GM12875 (cell line): ENCODE measurements around the gene RER1.

Experiments
- H3K4me3 ChIP-seq: one replicate; pipeline ENCODE4 v1.5.1; 2011; ENCODE audit warnings: low read depth, low read length, control low read depth
- TF ChIP-seq, protein P1 (sequence below): IDR thresholded peaks from 2 replicates; pipeline ENCODE4 v1.5.1; 2011; ENCODE audit warnings: low read depth, mild to moderate bottlenecking, control low read depth, inconsistent platforms, low read length, moderate library complexity, borderline replicate concordance; ENCODE audit not compliant: insufficient read depth

The RER1 gene

DNA sequence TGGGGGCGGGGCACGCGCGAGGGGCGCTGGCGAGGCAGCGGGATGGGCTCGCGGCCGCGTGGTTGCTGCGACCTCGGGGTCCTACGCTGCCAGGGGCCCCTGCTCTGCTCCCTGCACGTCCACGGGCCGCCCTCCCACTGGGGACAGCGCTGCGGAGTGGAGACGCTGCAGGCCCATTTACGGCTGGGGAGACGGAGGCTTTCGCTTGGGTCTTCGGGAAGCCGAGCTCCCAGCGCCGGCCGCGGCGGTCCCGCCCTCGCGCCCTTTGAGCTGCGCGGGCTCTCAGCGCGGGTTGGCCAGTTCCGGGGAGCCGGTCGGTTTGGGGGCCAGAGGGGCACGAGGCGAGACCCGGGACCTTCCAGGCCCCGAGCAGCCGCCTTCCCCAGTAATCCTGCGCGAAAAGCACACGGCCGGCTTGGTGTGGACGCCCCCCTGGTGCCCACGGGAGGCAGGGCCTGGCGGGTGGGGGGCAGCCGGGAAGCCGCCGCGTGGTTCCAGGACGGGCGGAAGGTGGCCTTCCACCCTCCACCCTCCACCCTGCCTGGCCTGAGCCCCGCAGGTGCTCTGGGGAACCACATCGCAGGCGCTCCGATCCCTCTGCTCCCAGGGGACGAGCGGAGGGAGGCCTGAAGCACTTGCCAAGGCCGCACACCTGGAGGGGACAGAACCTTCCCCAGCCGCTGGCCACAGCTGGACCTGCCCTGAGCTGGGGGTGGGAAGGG, 21.3 kb downstream of the RER1 start:
- TF ChIP-seq, protein P1, sequence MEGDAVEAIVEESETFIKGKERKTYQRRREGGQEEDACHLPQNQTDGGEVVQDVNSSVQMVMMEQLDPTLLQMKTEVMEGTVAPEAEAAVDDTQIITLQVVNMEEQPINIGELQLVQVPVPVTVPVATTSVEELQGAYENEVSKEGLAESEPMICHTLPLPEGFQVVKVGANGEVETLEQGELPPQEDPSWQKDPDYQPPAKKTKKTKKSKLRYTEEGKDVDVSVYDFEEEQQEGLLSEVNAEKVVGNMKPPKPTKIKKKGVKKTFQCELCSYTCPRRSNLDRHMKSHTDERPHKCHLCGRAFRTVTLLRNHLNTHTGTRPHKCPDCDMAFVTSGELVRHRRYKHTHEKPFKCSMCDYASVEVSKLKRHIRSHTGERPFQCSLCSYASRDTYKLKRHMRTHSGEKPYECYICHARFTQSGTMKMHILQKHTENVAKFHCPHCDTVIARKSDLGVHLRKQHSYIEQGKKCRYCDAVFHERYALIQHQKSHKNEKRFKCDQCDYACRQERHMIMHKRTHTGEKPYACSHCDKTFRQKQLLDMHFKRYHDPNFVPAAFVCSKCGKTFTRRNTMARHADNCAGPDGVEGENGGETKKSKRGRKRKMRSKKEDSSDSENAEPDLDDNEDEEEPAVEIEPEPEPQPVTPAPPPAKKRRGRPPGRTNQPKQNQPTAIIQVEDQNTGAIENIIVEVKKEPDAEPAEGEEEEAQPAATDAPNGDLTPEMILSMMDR: no peak
- peak overlapping the region; percentile 90 for H3K4me3 ChIP-seq

DNA sequence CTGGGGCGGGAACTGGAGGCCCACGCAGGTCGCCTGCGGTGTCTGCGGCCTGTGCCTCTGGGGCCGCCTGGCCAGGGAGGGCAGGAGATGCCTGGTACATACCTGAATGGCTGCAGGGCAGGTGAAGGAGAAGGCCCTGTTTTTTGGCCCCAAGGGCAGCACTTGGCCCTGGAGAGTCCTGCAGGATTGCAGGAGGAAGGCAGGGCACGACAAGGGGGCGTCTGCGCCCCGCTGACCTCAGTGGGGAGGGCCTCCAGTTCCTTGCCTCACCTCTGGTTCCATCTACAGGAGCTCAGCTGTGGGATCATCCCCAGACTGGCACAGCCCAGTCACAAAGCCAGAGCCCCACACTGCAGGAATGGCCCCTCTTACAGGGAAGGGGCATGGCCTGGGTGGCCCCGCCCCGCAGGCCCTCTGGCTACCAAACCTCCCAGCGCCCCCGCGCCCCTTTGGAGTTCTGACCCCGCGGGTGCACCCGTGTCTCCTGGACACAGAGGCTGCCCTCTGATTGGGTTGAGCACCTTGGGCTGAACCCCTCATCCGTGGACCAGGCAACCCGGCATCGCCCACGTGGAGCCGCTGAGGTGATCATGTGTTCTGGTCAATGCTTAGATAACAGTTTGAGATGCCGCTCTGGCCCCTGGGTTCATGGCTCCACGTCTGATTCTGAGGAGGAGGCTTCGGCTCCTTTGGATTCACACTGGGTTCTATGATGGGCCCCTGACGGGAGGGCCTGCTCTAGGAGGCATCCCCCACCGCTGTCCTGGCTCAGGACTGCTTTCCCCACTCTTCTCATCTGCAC, 22.1 kb downstream of the RER1 start:
- H3K4me3 ChIP-seq: peak overlapping the region; percentile 90
- TF ChIP-seq, protein P1: no peak

DNA sequence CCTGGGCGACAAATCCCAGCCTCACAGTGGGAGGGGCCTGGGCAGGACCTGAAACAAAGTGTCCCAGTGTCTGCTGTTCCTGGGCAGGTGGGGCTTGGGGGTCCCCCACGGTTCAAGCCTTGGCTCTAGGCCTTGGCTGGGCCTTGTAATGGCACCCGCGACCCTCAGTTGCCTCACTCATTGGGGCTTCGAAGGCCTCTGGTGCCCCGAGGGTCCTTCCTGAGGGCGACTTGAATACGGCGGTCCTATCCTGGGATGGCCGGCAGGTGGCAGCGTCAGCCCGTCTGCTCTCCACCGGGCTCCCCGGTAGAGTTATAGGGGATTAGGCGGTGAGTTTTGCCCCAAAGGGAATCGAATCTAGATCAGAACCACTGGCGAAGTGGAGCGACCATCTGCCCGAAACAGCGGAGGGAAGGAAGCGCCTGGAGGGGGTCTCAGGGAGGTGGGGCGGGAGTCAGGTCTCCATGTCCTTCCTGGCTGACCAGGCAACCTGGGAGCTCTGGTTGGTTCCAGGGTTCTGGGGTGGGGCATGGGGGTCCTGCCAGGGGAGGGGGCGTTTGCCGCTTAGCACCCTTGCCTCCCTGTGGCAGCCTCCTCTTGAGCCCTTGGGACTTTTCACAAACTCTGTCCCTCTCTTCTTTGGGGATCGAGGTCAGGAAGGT, 22.8 kb downstream of the RER1 start:
- TF ChIP-seq, protein P1: peak; percentile 87
- peak overlapping the region; percentile 90 for H3K4me3 ChIP-seq

DNA sequence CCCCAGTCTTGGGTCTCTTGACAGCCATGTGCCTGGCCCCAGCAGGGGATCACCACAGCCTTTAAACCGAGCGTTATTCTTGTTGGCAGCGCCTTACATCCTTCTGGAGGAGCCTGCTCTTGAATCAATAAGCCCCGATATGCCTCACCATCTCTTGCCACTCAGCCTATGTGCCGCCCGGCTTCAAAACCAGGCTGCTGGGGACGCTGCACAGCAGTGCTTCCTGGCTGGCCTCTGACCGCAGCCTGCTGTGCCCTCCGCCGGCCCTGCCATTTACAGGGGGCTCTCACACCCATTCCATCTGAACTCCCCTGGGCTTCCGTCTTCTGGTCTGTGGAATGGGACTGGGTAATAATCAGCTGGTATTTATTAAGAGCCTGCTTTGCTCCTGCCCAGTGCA, 23.7 kb downstream of the RER1 start:
- TF ChIP-seq, protein P1: no peak
- no peak overlapping the region for H3K4me3 ChIP-seq

DNA sequence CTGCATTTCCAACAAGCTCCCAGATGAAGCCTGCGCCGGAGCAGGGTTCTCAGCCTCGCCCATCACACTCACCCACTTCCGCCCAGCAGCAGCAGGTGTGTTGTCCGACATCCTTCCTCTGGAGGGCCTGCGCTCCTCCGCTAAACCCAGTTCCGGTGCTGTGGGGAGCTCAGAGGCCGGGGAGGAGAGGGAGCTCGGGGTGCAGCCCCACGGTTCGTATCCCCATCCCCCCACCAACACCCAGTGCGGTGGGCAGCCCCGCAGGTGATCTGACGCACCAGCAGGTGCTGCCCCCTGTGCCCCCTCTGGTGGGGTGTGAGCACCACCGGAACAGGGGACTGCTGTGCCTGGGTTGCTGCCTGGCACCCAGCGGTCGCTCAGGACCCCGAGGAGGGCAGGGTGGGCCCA, 24.2 kb downstream of the RER1 start:
- peak overlapping the region; percentile 37 for H3K4me3 ChIP-seq
- TF ChIP-seq, protein P1: 0 out of 2 replicates have a peak, but pooled peaks have one; percentile 1

DNA sequence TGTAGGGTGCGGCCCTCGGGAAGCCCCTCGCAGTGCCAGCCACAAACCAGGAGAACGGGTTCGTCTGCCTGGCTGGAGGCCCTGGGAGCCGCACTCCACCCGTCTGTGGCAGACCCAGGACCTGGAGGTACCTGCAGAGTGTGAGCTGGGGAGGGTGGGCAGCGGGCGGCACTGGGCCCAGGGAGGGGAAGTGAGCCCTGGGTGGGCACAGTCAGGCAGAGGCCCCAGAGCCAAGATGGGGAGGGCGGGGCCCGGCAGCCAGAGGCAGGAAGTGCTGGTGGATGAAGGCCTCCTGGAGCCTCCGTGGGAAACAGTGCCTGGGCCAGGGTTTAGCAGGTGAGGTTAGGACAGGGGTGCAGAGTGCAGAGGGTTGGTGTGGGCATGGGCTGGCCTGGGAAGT, 24.8 kb downstream of the RER1 start:
- H3K4me3 ChIP-seq: no peak overlapping the region
- TF ChIP-seq, protein P1: no peak
